ENCODE data around the gene CFAP52.
"Not testable (repeated sequence)": the region's sequence is repeated elsewhere in the genome, so short reads cannot be mapped to it uniquely, and the experiment has no call there.

The CFAP52 gene

DNA sequence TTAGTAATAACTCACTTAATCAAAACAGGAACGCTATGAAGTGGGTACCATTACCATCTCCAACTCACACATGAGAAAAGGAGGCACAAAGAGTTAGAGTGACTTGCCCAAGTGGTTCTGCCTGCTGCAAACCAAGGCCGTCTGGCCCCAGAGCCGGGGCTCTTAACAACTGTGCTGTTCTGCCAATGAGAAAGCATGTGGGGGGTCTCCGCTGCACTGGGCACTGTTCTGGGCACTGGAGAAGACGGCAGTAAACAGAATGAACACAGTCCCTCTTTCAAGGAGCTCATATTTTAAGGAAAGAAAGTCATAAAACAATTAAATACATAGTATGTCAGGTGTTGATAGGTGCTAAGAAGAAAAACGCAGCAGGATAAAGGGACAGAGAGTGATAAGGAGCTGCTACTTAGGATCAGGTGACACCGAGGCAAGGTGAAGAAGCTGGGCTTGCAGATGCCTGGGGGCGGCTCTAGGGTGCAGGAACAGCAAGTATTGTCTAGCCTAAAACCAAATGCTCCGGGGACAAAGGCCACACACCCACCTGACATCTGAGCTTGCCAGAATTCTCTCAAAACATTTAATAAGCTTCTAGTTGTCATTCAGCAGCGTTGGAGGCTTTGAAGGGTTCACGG lies 7.4 kb upstream of the CFAP52 start:
- DNase-seq (ENCODE audit: low spot score) = no peak

DNA sequence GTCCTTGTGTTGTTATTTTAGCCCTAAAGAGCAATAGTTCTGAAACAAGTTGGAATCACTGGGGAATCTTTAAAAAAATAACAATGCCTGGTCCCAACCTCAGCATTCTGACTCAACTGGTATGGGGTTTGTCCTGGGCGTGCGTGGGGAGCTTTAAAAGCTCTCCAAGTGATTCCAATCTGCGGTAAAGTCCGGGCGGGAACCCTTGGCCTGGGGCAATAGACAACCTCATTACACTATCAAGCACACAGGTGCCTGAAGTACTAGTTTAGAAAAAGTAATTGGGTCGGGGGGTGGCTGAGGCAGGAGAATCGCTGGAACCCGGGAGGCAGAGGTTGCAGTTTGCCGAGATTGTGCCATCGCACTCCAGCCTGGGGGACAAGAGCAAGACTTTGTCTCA lies 5.2 kb upstream of the CFAP52 start:
- no peak for DNase-seq (ENCODE audit: low spot score)

DNA sequence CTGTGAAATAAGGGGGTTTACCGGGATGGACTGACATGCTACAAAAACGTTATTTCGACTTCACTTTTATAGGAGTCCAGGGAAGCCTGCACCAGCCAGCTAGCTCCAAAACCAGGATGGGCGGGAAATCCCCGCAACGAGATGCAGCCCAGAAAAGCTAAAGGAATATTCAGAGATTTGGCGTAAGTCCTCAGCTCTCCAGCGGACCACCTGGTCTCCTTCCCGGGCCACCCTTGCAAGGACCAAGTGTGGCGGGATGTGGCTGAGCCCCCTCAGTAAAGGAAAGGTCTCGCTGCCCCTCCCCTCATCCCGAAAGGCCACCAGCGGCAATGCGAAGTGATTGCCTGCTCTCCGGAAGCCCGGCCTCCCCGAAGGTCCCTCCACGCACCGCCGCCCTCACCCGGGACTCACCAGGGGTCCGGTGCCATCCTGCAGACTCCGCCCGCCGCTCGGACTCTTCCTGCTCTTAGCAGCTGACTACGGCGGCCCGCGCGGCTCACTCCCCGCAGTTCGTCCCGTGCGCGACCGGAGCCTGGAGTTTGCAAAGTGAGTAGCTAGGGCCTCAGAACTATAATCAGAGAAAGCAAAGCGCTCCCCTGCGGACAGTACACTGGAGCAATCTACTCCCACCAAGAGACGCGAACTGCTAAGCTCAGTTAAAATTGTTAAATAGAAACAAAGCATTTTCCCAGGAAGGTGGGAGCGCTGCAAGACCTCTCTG lies 901 bp upstream of the CFAP52 start, which contains the start of gene STX8:
STX8 (minus strand) TSS at position 440 of the 721 bp plus-strand sequence; CDS start at position 428, 12 bp downstream.
- DNase-seq (ENCODE audit: low spot score) = peak; percentile 82

DNA sequence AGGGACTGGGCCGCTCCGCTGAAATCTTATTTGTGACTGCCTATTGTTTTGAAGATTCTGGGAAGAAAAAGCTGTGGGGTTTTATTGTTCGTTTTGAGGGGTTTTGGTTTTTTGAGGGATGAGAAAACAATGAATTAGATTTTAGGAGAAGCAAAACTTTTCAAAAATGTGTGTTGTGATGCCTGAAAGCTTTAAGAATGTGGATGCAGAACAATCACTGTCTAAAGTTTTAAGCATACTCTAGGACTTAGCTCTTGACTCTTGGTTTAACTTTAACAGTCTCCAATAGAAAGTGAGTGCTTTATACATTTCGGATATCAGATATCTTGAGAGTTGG lies 899 bp downstream of the CFAP52 start:
- no peak for DNase-seq (ENCODE audit: low spot score)

DNA sequence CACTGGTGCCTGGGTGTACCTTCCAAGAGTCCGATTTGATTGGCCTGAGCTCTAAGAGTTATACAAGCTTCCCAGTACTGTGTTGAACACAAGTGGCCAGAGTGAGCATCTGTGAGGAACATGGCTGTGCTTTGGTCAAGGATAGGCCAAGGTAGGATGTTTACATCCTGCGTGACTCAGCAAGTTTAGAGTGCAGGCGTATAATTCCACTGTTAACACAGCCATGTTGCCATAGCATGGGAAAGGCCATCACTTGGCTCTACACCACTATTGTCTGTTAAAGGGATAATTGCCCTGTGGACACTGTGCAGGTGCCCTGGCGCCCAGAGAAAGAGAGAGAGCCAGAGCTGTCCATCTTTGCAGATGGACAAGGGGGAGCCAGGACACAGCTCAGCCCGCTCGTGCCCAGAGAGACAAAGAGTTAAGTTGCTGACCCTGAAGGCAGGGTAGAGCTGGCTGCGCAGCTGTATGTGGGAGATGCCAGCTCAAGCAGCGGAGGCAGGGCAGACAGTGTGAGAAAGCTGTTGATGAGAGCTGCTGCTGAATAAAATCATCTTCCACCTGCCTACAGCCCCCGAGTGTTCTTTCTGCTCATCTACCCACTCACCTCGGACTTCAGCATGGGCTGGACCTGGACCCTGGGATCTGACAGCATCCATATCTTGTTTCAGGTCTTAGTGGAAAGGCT lies 11.7 kb downstream of the CFAP52 start:
- no peak for DNase-seq (ENCODE audit: low spot score)

DNA sequence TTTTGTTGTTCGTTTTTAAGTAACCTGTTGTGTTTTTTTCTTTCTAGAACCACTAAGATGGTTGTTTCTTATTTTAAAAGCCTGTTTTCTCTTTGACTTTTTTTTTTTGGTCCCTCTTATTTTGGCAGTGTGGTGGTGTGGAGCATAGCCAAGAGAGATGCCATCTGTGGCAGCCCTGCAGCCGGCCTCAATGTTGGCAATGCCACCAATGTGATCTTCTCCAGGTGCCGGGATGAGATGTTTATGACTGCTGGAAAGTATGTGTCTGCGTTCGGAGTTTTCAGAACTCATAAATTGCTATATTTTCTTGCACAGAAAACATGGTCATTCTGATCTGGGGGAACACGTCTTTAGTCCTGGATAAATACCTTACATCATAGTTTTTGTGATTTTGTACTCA lies 17.6 kb downstream of the CFAP52 start:
- DNase-seq (ENCODE audit: low spot score) = no peak

DNA sequence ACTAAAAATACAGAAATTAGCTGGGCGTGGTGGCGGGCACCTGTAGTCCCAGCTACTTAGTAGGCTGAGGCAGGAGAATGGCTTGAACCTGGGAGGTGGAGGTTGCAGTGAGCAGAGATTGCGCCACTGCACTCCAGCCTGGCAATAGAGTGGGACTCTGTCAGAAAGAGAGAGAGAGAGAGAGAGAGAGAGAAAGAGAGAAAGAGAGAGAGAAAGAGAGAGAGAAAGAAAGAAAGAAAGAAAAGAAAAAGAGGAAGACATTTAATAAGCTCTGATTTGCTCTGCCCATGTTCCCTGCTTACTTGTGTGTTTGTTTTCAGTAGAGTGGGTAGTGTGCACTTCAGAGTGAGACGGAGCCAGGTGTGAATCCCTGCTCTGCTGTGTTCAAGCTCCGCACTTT lies 21.2 kb downstream of the CFAP52 start:
- not testable (repeated sequence) for DNase-seq (ENCODE audit: low spot score)

DNA sequence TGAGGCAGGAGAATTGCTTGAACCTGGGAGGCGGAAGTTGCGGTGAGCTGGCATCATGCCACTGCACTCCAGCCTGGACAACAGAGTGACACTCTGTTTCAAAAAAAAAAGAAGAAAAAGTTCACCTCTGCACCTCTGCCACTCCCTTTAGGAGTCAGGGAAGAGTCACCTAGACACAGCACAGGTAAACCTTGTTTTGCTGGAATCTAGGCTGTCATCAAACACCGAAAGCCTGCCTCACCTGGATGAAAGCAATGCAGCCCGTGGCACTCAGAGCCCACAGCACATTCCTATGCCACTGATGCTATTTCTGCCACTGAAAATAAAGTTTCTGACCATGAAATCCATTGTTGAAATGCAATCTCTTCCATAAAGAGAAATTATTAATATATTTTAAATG lies 22.2 kb downstream of the CFAP52 start:
- no peak for DNase-seq (ENCODE audit: low spot score)

DNA sequence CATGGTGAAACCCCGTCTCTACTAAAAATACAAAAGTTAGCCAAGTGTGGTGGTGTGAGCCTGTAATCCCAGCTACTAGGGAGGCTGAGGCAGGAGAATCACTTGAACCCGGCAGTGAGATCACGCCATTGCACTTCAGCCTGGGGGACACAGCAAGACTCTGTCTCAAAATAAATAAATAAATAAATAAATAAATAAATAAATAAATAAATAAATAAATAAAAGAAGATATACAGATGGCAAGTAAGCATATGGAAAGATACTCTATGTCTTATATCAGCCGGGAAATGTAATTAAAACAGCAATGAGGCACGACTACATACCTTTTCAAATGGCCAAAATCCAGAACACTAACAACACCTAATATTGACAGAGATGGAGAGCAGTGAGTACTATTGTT lies 28.1 kb downstream of the CFAP52 start:
- DNase-seq (ENCODE audit: low spot score) = not testable (repeated sequence)

DNA sequence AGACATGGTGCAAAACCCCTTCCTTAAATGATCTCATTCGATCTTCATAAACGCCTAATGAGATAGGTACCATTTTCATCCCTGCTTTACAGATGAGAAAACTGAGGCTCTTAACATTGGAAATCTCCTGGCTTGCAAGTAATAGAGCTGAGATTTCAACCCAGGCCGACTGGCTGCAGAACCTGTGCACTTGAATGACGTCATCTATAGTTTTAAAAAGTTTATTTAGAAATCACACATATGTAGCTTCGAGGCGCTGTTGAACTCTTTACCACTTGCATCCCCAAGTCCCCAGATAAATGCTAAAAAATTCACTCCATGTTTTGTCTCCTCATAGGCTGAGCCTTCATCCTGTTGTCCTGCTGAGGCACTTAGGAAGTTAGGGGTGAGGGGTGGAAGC lies 30.0 kb downstream of the CFAP52 start:
- no peak for DNase-seq (ENCODE audit: low spot score)

DNA sequence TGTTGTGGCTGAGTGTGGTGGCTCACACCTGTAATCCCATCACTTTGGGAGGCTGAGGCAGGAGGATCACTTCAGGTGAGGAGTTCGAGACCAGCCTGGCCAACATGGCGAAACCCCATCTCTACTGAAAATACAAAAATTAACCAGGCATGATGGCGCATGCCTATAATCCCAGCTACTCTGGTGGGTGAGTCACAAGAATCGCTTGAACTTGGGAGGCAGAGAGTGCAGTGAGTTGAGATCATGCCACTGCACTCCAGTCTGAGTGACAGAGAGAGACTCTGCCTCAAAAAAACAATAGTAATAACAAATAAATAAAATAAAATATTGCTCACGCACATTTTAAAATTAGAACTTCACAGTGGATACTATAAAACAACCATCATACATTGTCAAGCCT lies 30.6 kb downstream of the CFAP52 start:
- DNase-seq (ENCODE audit: low spot score) = not testable (repeated sequence)

DNA sequence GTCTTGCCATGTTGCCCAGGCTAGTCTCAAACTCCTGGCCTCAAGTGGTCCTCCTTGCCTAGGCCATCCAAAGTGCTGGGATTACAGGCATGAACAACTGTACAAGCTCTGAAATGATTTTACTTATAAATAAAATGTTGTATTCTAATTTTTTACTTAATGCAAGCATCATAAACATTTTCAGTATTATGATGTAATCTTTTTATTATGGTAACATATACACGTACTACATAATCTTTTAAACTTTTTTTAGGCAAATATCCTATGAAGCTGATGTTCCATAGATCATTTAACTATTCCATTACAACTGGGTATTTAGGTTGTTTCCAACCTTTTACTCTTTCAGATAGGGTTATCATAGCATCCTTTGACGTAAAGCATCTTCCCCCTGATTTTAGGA lies 35.1 kb downstream of the CFAP52 start:
- DNase-seq (ENCODE audit: low spot score) = no peak

DNA sequence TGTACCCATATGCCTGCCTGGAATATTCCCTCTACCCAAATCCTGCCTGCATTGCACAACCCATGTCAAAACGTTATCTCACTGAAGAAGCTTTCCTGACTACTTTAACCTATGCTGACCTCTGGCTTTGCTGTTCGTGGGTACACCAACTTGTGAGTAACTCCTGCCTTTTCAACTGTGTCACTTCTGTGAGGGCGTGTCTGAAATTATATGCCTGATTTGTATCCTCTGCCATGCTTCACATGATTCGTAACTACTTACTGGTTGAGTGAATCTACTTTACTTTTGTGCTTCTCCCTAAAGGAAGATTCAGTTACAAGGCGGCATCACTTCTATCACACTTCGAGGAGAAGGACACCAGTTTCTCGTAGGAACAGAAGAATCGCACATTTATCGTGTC lies 35.6 kb downstream of the CFAP52 start:
- DNase-seq (ENCODE audit: low spot score) = no peak

DNA sequence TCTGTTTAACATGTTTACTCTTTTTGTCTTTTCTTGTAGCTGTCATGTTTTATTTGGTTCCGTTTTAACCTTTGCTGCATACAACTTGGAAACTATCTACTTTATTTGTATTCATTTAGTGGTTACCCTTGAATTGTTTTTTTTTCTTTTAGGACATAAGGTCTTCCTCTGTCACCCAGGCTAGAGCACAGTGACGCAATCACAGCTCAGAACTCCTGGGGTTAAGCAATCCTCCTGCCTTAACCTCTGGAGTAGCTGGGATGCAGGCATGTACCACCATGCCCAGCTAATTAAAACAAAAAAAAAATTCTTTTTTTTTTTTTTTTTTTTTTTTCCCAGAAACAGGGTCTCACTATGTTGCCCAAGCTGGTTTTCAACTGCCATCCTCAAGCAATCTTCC lies 39.0 kb downstream of the CFAP52 start:
- no peak for DNase-seq (ENCODE audit: low spot score)

DNA sequence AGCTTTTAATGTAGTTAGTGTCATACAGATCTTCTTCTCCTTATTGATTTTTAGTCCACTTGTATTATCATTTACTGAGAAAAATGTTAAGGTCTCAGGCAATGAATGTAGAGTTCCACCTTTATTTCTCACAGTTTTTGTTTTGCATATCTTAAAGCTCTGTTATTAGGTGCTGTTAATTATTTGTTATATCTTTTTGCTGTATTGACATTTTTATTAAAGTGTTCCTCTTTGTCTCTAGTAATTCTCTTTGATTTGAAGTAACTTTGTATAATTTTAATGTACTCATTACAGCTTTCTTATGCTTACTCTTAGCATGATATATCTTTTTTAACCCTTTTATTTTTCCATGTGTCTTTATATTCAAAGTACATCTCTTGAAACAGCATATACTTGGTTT lies 46.5 kb downstream of the CFAP52 start:
- DNase-seq (ENCODE audit: low spot score) = no peak

DNA sequence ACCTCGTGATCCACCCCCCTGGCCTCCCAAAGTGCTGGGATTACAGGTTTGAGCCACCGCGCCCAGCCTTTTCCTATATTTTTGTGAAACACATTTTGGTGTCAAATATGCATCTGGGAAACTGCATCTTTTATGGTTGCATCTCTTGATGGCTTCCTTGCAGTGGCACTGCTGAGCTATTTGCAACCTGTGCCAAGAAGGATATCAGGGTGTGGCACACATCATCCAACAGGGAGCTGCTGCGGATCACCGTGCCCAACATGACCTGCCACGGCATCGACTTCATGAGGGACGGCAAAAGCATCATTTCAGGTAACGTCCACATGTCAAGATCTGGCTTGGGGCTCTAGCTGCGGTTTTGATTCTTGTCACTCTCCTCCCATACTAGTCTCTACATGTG lies 52.1 kb downstream of the CFAP52 start:
- no peak for DNase-seq (ENCODE audit: low spot score)

DNA sequence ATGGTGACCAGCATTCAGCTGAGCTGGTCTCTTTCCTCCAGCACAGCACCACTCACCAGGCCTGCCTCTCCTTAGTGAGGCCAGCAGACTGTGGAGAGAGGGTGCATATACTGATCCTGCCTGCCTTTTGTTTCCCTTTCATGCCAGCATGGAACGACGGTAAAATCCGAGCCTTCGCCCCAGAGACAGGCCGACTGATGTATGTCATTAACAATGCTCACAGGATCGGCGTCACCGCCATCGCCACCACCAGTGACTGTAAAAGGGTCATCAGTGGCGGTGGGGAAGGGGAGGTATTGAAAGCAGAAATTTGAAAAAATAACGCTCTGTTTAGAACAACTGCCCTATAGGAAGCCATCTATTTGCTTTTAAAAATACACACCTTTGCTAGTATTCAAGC lies 56.3 kb downstream of the CFAP52 start:
- no peak for DNase-seq (ENCODE audit: low spot score)

DNA sequence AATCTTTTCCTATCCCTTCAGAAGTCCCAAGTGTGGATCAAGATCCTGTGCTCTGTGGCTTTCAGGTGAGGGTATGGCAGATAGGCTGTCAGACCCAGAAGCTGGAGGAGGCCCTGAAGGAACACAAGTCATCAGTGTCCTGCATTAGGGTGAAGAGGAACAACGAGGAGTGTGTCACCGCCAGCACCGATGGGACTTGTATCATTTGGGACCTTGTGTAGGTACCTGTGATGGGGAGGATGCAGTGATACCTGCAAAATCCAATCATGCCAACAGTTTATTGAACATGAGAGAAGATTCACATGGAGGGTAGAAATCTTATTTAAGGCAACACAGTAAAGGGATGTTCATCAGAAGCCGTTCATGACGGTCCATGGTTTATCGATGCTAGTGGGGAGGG lies 58.9 kb downstream of the CFAP52 start:
- no peak for DNase-seq (ENCODE audit: low spot score)

DNA sequence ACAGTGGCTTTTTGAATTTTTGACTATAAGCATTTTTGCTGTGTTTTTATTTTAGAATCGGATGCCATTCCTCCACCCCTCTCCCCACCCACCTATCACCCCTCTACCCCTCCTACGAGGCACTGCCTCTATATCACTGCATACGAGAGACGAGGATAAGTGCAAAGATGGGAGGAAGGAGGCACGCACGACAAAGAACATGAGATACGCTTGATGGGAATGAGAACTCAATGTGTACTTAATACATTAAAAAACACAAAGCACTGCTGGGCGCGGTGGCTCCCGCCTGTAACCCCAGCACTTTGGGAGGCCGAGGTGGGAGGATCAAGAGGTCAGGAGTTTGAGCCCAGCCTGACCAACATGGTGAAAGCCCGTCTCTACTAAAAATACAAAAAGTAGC lies 60.1 kb downstream of the CFAP52 start:
- no peak for DNase-seq (ENCODE audit: low spot score)

DNA sequence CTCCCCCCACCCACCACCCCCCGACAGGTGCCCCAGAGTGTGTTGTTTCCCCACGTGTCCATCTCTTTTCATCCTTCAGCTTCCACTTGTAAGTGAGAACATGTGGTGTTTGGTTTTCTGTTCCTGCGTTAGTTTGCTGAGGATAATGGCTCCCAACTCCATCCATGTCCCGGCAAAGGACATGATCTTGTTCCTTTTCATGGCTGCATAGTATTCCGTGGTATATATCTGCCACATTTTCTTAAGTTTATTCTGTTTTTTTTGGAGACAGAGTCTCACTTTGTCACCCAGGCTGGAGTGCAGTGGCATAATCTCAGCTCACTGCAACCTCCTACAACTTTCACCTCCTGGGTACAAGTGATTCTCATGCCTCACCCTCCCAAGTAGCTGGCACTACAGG lies 63.9 kb downstream of the CFAP52 start:
- not testable (repeated sequence) for DNase-seq (ENCODE audit: low spot score)

DNA sequence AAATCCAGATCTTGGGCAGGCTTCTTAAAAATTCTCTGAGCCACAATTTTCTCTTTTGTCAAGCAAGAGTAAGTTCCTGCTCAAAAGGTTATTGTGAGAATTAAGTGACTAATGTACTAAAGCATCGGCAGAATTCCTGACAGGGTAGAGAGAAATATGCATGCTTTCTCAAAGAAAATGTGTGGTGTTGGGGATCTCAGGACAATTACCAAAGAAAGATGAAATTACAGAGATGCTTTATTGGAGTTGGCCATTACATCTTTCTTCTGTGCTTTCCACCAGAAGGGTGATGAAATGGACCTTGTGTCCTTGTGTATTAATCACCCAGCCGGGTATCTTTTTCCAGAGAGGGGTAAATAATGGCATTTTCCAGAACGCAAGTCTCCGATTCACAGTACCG lies 67.2 kb downstream of the CFAP52 start:
- no peak for DNase-seq (ENCODE audit: low spot score)

DNA sequence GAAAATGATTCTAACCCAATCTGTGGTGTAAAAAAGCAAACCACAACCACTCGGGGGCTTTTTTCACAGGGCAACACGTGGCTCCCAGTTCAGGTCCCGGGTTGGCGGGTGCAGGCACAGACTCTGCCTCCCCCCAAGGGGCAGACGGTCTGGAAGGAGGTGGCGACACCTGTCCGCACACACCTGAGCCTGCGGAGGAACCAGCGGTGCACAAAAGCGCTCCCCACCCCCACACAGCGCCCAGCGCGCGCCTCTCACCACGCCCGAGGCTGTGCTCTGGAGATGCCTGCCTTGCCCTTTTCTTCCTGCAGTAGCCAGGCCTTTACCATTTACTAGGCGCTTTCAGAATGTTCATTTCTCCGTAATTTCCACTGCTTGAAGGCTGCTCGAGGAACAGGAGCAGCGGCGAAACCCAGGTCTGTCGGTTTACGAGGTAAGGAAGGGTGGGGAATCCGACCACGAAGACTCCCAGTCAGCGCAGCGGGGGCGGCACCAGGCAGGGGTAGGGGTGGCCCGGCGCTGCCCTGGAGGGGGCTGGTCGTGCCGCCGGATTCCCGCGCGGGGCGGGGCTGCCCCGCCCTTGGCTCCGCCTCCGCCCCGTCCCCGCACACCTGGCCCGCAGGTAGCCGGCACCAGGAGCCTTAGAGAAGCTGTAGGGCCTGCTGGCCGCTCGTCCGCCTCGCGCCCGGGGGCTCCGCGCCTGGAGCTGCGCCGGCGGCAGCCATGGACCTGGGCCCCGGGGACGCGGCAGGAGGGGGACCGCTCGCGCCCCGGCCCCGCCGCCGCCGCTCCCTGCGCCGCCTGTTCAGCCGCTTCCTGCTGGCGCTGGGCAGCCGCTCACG lies 68.7 kb downstream of the CFAP52 start, which contains the start of gene USP43:
USP43 (plus strand) TSS at position 608 of the 842 bp plus-strand sequence; CDS start at position 724, 116 bp downstream.
- DNase-seq (ENCODE audit: low spot score) = no peak

Measured in CD4-positive, alpha-beta T cell treated with Interleukin-15 for 4 hours (primary cell).